ENCODE results near the gene RCL1.
"Not testable (repeated sequence)": the region's sequence is repeated elsewhere in the genome, so short reads cannot be mapped to it uniquely, and the experiment has no call there.

The RCL1 gene

GRCh38 chr9:4883326-4883873 is 90.7 kb downstream of the RCL1 start:
- DNase-seq (ENCODE audit: low spot score) = no peak

- DNase-seq (ENCODE audit: low spot score) = no peak
Observed at GRCh38 chr9:4886698-4887097, 94.0 kb downstream of the RCL1 start.

- DNase-seq (ENCODE audit: low spot score) = peak; percentile 55
Observed at GRCh38 chr9:4887556-4887955, 94.8 kb downstream of the RCL1 start.

GRCh38 chr9:4890242-4890641 is 97.5 kb downstream of the RCL1 start:
- no peak for DNase-seq (ENCODE audit: low spot score)

- DNase-seq (ENCODE audit: low spot score) = no peak
Observed at GRCh38 chr9:4890929-4891328, 98.2 kb downstream of the RCL1 start.

GRCh38 chr9:4891674-4892073 is 98.9 kb downstream of the RCL1 start:
- DNase-seq (ENCODE audit: low spot score) = no peak

- DNase-seq (ENCODE audit: low spot score) = no peak
Observed at GRCh38 chr9:4892501-4893194, 99.9 kb downstream of the RCL1 start.

GRCh38 chr9:4894076-4894475 is 101.3 kb downstream of the RCL1 start:
- peak; percentile 21 for DNase-seq (ENCODE audit: low spot score)

GRCh38 chr9:4899853-4900252 is 107.1 kb downstream of the RCL1 start:
- not testable (repeated sequence) for DNase-seq (ENCODE audit: low spot score)

GRCh38 chr9:4901401-4902134 is 108.8 kb downstream of the RCL1 start:
- DNase-seq (ENCODE audit: low spot score) = not testable (repeated sequence)

GRCh38 chr9:4902135-4902475 is 109.4 kb downstream of the RCL1 start:
- DNase-seq (ENCODE audit: low spot score) = no peak

GRCh38 chr9:4904322-4905134 is 111.8 kb downstream of the RCL1 start:
- peak; percentile 32 for DNase-seq (ENCODE audit: low spot score)

- DNase-seq (ENCODE audit: low spot score) = no peak
Observed at GRCh38 chr9:4905135-4905490, 112.4 kb downstream of the RCL1 start.
